DMS53 treated with DMSO at 0.1 percent for 48 hours (cell line): ENCODE measurements around the gene BEST2.
"Not testable (repeated sequence)": the region's sequence is repeated elsewhere in the genome, so short reads cannot be mapped to it uniquely, and the experiment has no call there.

Experiments used
- DNase-seq: peaks from one replicate; lab custom pipeline; 2025; ENCODE audit not compliant: unreplicated experiment; lab: John Stamatoyannopoulos, UW

The BEST2 gene

DNA sequence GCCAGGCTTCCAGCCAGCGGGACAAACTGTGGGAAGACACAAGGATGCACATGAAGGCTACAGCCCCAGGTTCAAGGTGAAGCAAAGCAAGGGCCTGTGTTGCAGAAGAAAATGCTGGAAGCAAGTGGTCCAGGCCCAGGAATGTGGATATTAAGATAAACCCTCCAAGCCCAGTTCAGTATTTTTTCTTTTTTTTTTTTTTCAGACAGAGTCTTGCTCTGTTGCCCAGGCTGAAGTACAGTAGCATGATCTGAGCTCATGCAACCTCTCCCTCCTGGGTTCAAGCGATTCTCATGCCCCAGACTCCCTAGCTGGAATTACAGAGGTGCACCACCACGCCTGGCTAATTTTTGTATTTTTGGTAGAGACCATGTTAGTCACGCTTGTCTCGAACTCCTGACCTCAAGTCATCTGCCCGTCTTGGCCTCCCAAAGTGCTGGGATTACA lies 45.6 kb downstream of the BEST2 start:
- DNase-seq, result no peak

DNA sequence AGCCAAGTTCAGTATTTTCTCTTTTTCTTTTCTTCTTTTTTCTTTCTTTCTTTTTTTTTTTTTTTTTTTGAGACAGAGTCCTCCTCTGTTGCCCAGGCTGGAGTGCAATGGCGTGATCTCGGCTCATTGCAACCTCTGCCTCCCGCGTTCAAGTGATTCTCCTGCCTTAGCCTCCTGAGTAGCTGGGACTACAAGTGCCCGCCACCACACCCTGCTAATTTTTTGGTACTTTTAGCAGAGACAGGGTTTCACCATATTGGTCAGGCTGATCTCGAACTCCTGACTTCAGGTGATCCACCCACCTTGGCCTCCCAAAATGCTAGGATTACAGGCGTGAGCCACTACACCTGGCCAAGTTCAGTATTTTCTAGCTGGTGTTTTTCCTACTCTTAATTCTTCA lies 46.0 kb downstream of the BEST2 start:
- DNase-seq, result not testable (repeated sequence)

DNA sequence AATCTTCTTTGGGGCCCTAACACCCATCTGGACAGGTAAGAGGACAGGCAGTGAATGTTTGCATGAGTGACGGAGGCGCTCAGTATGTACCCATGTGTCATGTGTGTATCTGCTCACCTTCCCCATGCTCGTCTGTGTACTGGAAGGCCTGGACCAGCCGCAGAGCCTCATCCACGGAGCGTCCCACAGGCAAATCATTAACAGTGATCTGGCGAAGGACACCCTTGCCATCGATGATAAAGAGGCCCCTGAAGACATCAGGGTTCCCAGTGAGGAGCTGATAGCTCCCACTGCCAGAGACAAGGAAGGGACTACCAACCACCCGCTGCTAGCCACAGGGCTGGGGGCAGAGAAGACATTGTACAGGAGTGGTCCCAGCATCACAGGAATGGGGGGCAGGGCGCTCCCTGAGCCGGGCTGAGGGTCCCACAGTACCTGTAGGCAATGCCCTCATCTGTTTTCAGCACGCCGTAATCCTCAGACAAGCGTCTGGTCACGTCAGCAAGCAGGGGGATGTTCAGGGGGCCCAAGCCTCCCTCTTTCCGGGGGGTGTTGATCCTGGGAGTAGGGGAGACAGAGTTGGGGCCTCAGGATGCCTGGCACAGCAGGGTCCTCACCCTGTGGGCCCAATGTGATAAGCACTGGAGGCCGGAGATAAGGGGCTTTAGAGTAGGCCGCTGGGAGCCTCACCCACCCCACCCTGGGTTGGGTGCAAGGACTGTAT lies 48.3 kb downstream of the BEST2 start:
- DNase-seq, result no peak

DNA sequence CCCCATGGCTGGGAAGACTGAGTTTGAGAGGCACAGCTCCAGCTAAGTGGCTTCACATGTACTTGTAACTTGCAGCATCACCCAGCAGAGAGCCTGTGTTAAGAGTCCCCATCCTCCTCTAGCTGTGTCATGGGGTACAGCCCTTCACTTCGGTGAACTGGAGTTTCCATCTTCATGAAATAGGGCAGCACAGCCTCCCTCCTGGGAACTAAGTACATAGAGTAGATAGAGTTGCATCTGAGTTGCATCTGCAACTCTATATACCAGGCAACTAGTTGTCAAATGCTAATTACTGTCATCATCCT lies 48.8 kb downstream of the BEST2 start:
- DNase-seq, result no peak

DNA sequence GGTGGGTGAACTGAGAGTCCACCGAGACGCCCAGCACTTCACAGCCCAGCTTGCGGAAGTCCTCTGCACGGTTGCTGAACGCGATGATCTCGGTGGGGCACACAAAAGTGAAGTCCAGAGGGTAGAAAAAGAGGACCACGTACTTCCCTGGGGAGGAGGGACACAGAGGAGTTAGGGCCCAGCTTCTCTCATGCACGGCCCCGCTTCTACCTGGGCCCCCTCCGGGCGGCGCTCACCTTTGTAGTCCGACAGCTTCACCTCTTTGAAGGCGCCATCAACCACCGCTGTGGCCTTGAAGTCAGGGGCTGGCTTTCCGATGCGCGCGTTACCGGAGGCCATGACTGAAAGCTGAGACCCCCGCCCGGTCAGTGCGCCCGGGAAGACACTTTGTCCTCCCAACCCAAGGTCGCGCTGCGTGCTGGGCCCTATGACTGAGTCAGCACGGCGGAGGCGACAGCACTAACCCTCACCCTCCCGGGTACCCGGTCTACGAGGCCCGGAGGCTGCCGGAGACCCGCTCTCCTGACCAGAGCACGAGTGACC lies 49.4 kb downstream of the BEST2 start:
- DNase-seq, result no peak

DNA sequence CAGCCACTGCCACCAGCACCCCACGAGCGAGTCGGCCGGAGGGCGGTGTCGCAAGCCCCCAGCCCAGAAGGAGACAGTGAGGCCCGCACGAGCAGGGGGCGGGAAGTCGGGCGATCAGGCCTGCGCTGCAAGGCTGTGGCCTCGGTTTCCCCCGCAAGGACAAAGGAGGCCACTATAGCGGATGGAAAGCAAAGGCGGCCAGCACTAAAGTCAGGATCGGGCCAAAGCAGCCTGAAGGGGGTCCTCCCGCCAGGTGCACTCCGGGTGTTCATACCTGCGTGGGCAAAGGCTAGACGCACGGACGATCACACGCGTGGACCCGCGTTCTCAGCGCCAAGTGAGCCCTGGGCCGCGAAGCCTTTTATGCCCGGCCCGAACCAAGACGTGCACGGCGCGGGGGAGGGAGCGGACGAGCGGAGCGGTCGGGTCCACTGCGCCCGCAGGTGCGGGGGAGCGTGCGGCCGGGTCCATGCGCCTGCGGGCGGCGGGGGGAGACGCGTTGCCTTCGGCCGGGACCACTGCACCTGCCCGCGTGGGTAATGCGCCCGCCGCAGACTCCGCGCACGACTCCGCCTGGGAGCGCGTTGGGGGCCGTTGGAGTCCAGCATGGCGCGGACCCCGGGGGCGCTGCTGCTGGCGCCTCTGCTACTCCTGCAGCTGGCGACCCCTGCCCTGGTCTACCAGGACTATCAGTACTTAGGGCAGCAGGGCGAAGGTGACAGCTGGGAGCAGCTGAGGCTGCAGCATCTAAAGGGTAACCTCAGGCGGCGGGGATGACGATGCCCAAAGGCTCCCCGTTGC lies 50.1 kb downstream of the BEST2 start, which contains the start of the genes PRDX2 and THSD8:
Gene PRDX2, minus strand, starts transcription at position 335 of the 801 bp plus-strand sequence. CDS start 539 bp downstream, outside the sequence.
Gene THSD8, plus strand, starts transcription at position 604 of the 801 bp plus-strand sequence. Its CDS starts 3 bp downstream, at position 607.
- DNase-seq, result peak; percentile 47

DNA sequence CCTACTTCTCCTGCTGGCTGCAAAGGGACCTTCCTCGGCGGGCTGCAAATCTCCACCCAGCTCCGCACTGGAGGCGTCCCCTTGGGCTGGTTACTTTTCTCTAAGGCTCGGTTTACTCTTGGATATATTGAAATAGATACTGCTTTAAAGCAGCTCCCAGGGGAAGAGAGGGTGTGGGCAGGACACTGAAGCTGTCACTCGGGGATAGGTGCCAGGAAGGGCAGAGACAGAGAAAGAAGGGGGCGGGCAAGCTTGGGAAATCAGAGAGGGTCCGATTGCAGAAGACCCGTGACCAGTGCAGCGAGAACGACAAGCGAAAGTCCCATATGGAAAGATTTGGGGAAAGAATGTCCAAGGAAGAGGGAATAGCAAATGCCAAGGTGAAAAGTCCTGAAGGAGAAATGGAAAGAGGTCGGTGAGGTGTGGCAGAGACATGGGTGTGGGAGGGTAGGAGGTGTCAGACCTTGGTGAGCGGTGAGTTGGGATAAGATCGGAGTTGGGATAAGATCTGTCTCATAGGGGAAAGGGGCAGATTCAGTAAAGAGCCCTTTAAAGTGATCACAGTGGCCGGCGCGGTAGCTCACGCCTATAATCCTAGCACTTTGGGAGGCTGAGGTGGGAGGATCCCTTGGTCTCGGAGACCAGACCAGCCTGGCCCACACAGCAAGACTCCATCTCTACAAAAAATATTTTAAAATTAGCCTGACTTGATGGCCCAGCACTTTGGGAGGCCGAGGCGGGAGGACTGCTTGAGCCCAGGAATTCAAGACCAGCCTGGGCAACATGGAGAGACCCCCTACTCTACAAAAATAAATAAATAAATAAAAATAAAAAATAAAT lies 50.9 kb downstream of the BEST2 start:
- DNase-seq, result no peak

DNA sequence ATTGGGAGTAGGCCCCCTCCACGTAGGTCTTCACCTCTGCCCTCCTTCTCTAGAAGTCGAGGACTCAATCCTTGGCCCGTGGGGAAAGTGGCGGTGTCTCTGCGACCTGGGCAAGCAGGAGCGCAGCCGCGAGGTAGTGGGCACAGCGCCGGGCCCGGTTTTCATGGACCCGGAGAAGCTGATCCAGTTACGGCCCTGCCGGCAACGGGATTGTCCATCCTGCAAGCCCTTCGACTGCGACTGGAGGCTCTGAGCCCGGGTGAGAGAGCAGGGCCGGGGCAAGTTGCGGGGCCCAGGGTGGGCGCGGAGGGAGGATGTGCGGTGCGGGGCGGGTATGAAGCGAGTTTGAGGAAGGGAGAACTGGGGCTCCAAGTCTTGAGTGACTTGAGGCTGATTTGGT lies 52.5 kb downstream of the BEST2 start:
- no peak for DNase-seq

DNA sequence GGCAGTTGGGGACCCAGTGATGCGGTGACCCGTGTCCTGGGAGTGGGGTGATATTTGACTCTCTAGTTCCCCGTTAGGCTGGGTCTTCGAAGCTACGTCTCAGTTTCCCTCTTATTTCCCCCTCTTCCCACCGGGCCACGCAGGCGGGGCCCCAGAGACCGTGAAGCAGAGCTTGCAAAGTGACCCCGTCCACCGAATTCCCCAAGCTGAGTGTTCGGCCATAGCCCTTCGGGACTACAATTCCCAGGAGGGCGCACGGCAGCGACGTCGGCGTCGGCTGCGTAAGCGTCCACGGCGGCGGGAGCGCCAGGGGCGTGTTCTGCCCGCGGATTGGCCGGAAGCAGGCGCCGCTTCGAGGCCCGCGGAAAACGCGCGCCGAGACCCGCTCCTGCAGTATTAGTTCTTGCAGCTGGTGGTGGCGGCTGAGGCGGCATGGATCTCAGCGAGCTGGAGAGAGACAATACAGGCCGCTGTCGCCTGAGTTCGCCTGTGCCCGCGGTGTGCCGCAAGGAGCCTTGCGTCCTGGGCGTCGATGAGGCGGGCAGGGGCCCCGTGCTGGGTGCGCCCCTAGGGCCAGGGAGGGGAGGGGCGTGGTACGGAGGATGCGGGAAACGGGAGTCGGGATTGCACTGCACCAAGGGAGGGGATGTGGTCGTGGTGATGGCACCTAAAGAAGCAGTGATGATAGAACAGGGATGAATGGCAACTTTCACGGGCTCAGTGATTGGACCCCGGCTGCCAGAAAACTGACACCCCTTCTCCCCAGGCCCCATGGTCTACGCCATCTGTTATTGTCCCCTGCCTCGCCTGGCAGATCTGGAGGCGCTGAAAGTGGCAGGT lies 54.9 kb downstream of the BEST2 start, which contains the start of gene RNASEH2A:
Gene RNASEH2A, plus strand, starts transcription at position 343 of the 840 bp plus-strand sequence. Its CDS starts 90 bp downstream, at position 433.
- DNase-seq, result peak; percentile 79
